ENCODE data around the gene TMEM179.

DNA sequence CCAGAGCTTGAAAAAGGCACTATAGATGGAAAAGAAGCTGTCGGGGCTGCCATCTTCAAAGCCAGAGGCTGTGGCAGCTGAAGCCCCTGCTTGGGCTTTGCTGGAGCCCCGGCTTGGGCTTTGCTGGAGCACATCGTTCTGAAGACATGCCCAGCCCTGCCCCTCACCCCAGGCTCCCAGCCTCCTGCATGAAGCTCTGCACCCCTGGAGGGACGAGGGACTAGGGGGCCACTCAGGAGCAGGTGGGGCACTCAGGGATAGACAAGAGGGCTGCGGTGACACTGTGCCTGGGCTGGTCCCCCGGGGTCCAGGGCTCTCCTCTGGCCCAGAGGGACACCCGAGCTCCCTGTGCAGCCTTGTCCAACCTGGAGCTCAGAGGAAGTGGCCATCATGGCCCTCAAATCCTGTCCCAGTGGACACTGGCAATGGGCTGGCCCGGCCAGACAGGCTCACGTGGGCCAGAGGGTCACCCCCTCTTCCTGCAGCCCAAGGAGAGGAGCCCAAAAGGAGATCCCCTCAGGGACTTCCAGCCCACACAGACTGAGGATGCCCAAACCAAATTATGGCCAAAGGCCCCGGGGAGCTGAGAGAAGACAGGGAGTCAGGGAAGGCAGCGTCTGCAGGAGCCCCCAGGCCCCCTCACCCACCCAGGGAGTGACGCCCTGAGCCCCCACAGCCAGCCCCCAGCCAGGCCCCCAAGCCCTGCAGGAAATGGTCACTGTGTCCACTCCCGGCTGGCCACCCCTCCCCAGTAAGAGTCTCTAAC is 48.1 kb downstream of the TMEM179 start:
- TF ChIP-seq EZH2phosphoT487 (IDR thresholded peaks at IDR 0.05; ENCODE audit: insufficient read depth, low read depth) (no peak), EZH2 (IDR thresholded peaks at IDR 0.05; ENCODE audit: insufficient read depth, poor library complexity, severe bottlenecking) (no peak)

Data from GM23248 (cell line).